Astrocyte (in vitro differentiated cells and primary cell): ENCODE measurements around the gene ETS1. TPM values are rescaled to one million over a fixed set of nuclear protein-coding genes. Genes with fewer than 3 reads are reported as not detected.
A peak's percentile ranks its signal among the peaks of the same experiment; 100 is the strongest.

Experiments
- DNase-seq: peaks from one replicate; pipeline ENCODE4 v3.0.0-alpha.2; 2010; ENCODE audit warnings: low read depth
- FAIRE-seq: peaks from 2 replicates; lab custom pipeline; 2011; peaks lifted over from hg19 to GRCh38; lab: Jason Lieb, UNC
- H2AFZ ChIP-seq: 2 replicates; pipeline ENCODE4 v1.6.0; 2012; ENCODE audit warnings: low read depth, low read length, inconsistent platforms
- H3K27ac ChIP-seq: 2 replicates; pipeline ENCODE4 v1.5.1; 2011; ENCODE audit warnings: low read depth, low read length, inconsistent platforms
- H3K27me3 ChIP-seq: 2 replicates; pipeline ENCODE4 v1.6.0; 2011; ENCODE audit warnings: low read length, inconsistent platforms; ENCODE audit not compliant: insufficient read depth
- H3K36me3 ChIP-seq: 2 replicates; pipeline ENCODE4 v1.5.1; 2011; ENCODE audit warnings: low read length, inconsistent platforms; ENCODE audit not compliant: insufficient read depth
- H3K4me1 ChIP-seq: 2 replicates; pipeline ENCODE4 v1.5.1; 2011; ENCODE audit warnings: low read length, inconsistent platforms; ENCODE audit not compliant: insufficient read depth
- H3K4me2 ChIP-seq: 2 replicates; pipeline ENCODE4 v1.6.0; 2012; ENCODE audit warnings: low read length, inconsistent platforms
- H3K4me3 ChIP-seq: 2 replicates; pipeline ENCODE4 v1.5.1; 2011; ENCODE audit warnings: low read depth, mild to moderate bottlenecking, low read length, inconsistent platforms; ENCODE audit not compliant: insufficient read depth
- H3K79me2 ChIP-seq: 2 replicates; pipeline ENCODE4 v1.6.0; 2012; ENCODE audit warnings: mild to moderate bottlenecking, low read length, inconsistent platforms; ENCODE audit not compliant: insufficient read depth
- H3K9ac ChIP-seq: 2 replicates; pipeline ENCODE4 v1.6.0; 2012; ENCODE audit warnings: mild to moderate bottlenecking, low read length, inconsistent platforms
- H3K9me3 ChIP-seq: 2 replicates; pipeline ENCODE4 v1.5.1; 2012; ENCODE audit warnings: low read depth, mild to moderate bottlenecking, low read length, inconsistent platforms; ENCODE audit not compliant: insufficient read depth
- H4K20me1 ChIP-seq: 2 replicates; pipeline ENCODE4 v1.6.0; 2012; ENCODE audit warnings: low read length, inconsistent platforms; ENCODE audit not compliant: insufficient read depth
- H3K27ac Mint-ChIP-seq: one replicate; pipeline ENCODE4 v1.8.0; 2021; ENCODE audit warnings: mild to moderate bottlenecking, mixed read lengths; ENCODE audit not compliant: unreplicated experiment
- H3K27me3 Mint-ChIP-seq: one replicate; pipeline ENCODE4 v1.8.0; 2021; ENCODE audit warnings: low read depth, mixed read lengths; ENCODE audit not compliant: unreplicated experiment
- H3K36me3 Mint-ChIP-seq: one replicate; pipeline ENCODE4 v1.8.0; 2021; ENCODE audit warnings: low read depth, mixed read lengths; ENCODE audit not compliant: unreplicated experiment
- H3K4me1 Mint-ChIP-seq: one replicate; pipeline ENCODE4 v1.8.0; 2021; ENCODE audit warnings: low read depth, mixed read lengths; ENCODE audit not compliant: unreplicated experiment
- H3K4me3 Mint-ChIP-seq: one replicate; pipeline ENCODE4 v1.8.0; 2021; ENCODE audit warnings: mild to moderate bottlenecking, moderate library complexity, mixed read lengths; ENCODE audit not compliant: unreplicated experiment
- H3K9me3 Mint-ChIP-seq: one replicate; pipeline ENCODE4 v1.8.0; 2021; ENCODE audit warnings: mild to moderate bottlenecking, mixed read lengths; ENCODE audit not compliant: unreplicated experiment
- EZH2 ChIP-seq: IDR thresholded peaks from 2 replicates; pipeline ENCODE4 v1.6.1; 2012; ENCODE audit warnings: mild to moderate bottlenecking, low read length, inconsistent platforms; ENCODE audit not compliant: insufficient read depth
- total RNA-seq: library from RNA; stranded (reverse); gene quantifications from 2 replicates; pipeline ENCODE4 v1.2.1, GENCODE V29; 2021
- TF ChIP-seq, protein P1 (sequence below): IDR thresholded peaks from 2 replicates; pipeline ENCODE4 v1.5.1; 2011; ENCODE audit warnings: low read depth, mild to moderate bottlenecking, inconsistent platforms, low read length, moderate library complexity; ENCODE audit not compliant: insufficient read depth

Gene ETS1
- total RNA-seq, 1 donor from 2014 or later, result 107 TPM

DNA sequence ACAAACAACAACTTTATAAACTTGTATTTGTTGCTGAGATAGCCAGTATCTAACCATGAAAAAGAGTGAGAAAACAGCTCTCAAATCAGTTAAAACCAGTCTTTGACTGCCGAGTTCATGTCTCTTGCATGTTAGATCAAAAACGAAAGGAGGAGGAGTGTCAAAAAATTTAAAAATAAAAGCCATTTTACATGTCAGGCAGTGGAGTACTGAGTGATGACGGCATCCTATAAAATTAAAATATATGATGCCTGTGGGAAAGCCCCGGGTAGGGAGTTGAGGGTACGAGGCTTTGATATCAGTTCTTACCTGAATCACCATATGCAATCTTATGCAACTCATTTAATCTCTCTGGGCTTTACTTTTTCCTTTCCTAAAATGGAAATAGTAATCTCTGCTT, 117.3 kb downstream of the ETS1 start:
- peaks cover 37% of the 10 kb centered on the region for H3K36me3 ChIP-seq
- H3K4me2 ChIP-seq, result no peak overlapping the region
- H3K9me3 ChIP-seq, result no peaks in the 10 kb centered on the region
- Mint-ChIP-seq H3K27me3 (no peaks in the 10 kb centered on the region), H3K36me3 (peaks cover 36% of the 10 kb centered on the region), H3K4me3 (no peak overlapping the region), H3K27ac (peak overlapping the region; percentile 4), H3K9me3 (no peaks in the 10 kb centered on the region), H3K4me1 (peaks cover 78% of the 10 kb centered on the region)
- DNase-seq, result no peak
- H2AFZ ChIP-seq, result no peak overlapping the region
- peaks cover 92% of the 10 kb centered on the region for H3K79me2 ChIP-seq
- FAIRE-seq, result no peak
- H3K27ac ChIP-seq, result peak overlapping the region; percentile 99
- TF ChIP-seq EZH2, result no peak
- TF ChIP-seq, protein P1, sequence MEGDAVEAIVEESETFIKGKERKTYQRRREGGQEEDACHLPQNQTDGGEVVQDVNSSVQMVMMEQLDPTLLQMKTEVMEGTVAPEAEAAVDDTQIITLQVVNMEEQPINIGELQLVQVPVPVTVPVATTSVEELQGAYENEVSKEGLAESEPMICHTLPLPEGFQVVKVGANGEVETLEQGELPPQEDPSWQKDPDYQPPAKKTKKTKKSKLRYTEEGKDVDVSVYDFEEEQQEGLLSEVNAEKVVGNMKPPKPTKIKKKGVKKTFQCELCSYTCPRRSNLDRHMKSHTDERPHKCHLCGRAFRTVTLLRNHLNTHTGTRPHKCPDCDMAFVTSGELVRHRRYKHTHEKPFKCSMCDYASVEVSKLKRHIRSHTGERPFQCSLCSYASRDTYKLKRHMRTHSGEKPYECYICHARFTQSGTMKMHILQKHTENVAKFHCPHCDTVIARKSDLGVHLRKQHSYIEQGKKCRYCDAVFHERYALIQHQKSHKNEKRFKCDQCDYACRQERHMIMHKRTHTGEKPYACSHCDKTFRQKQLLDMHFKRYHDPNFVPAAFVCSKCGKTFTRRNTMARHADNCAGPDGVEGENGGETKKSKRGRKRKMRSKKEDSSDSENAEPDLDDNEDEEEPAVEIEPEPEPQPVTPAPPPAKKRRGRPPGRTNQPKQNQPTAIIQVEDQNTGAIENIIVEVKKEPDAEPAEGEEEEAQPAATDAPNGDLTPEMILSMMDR, result no peak
- H4K20me1 ChIP-seq, result peaks cover 29% of the 10 kb centered on the region
- H3K9ac ChIP-seq, result peak overlapping the region; percentile 36
- H3K4me1 ChIP-seq, result peaks cover 45% of the 10 kb centered on the region
- H3K27me3 ChIP-seq, result no peaks in the 10 kb centered on the region
- no peak overlapping the region for H3K4me3 ChIP-seq

DNA sequence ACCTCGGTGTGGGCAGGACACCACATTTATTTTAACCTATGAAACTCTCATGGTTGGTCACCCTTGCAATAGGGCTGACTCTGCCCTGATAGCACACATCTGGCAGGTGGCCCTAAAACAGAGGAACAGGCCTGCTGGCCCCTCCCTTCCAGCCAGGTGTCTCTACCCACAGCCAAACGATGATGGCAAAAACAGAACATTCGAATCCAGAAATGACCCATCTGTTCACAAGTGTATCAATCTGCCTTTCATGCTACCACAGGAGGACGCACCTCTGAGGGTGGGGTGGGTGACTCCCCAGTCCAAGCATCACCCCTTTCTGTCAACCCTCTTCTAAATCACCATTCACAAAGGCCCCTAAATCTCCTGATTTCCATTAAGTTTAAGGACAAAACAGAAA, 118.1 kb downstream of the ETS1 start:
- Histone ChIP-seq H3K36me3 (peaks cover 32% of the 10 kb centered on the region), H3K79me2 (peaks cover 93% of the 10 kb centered on the region), H4K20me1 (peaks cover 24% of the 10 kb centered on the region), H3K9ac (peak overlapping the region; percentile 36), H2AFZ (no peak overlapping the region), H3K4me3 (no peak overlapping the region), H3K9me3 (no peaks in the 10 kb centered on the region), H3K27me3 (no peaks in the 10 kb centered on the region), H3K4me1 (peaks cover 54% of the 10 kb centered on the region), H3K27ac (peak overlapping the region; percentile 99), H3K4me2 (no peak overlapping the region)
- H3K36me3 Mint-ChIP-seq, result peaks cover 33% of the 10 kb centered on the region
- no peaks in the 10 kb centered on the region for H3K27me3 Mint-ChIP-seq
- peak overlapping the region; percentile 64 for H3K27ac Mint-ChIP-seq
- peak overlapping the region; percentile 10 for H3K4me3 Mint-ChIP-seq
- TF ChIP-seq, protein P1, result no peak
- TF ChIP-seq EZH2, result no peak
- peaks cover 76% of the 10 kb centered on the region for H3K4me1 Mint-ChIP-seq
- DNase-seq (no peak), FAIRE-seq (peak; percentile 23)
- H3K9me3 Mint-ChIP-seq, result no peaks in the 10 kb centered on the region

DNA sequence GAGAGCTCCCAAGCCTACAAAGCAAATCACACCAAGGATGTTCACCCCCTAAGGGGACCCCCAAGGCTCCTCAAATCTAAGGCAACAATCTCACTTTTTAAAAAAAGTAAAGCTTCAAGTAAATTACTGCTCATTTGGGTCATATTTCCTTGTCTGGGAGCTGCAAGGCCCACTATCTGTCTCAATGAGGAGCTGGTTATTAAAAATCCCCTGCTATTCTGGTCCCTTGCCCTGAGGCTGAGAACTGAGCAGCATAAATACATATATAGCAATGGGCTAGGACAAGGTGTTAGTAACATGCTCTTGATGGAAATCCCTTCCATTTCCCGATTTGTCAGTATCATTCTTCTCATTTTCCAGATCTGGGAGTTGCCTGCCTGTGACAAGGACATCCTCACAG, 119.2 kb downstream of the ETS1 start:
- Histone ChIP-seq H3K36me3 (peaks cover 25% of the 10 kb centered on the region), H3K4me3 (no peak overlapping the region), H4K20me1 (peaks cover 13% of the 10 kb centered on the region), H3K4me2 (peak overlapping the region; percentile 62), H3K27ac (peak overlapping the region; percentile 99), H2AFZ (no peak overlapping the region), H3K9me3 (no peaks in the 10 kb centered on the region), H3K9ac (peak overlapping the region; percentile 87), H3K4me1 (peaks cover 63% of the 10 kb centered on the region), H3K27me3 (no peaks in the 10 kb centered on the region), H3K79me2 (peaks cover 87% of the 10 kb centered on the region)
- Mint-ChIP-seq H3K36me3 (peaks cover 32% of the 10 kb centered on the region), H3K4me3 (peak overlapping the region; percentile 14), H3K9me3 (no peaks in the 10 kb centered on the region), H3K4me1 (peaks cover 78% of the 10 kb centered on the region), H3K27me3 (no peaks in the 10 kb centered on the region), H3K27ac (peak overlapping the region; percentile 99)
- TF ChIP-seq, protein P1, result no peak
- no peak for TF ChIP-seq EZH2
- DNase-seq (no peak), FAIRE-seq (no peak)
